K562 (cell line): ENCODE data around the gene HSPB6. TPM values are rescaled to one million over a fixed set of nuclear protein-coding genes. Genes with fewer than 3 reads are reported as not detected.
A peak's percentile ranks its signal among the peaks of the same experiment; 100 is the strongest.

Source experiments
- ATAC-seq: fragments of 200-7000 bp; cut with Tn5 transposase; 3 replicates; pipeline ENCODE4 v1.9.1; 2020; ENCODE audit warnings: moderate library complexity
- BruUV-seq: library from RNA; stranded (reverse); fragments of 400-500 nt; replicated peaks from 2 replicates; lab custom pipeline; 2021; lab: Mats Ljungman, UMichigan
- CTCF ChIA-PET: fragments of 300-600 bp; formaldehyde crosslinking; extraction: SDS; loops from one replicate; lab custom pipeline; 2021; ENCODE audit warnings: low intra/inter-chr PET ratio; lab: Yijun Ruan, JAX
- POLR2A ChIA-PET: fragments of 300-600, 350-650 bp; sonication (Branson Sonifier 250); formaldehyde crosslinking; extraction: SDS; loops from one replicate; lab custom pipeline; 2021; ENCODE audit warnings: antibody characterized with exemption, inconsistent platforms; lab: Yijun Ruan, JAX
- DNase-seq, 4 experiments: peaks; one replicate each; pipeline versions ENCODE4 v3.0.0 to v3.0.0-alpha.2; 2011 to 2018; ENCODE audit warnings: low spot score in 3 of 4, mixed read lengths in 3 of 4; ENCODE audit errors: extremely low read depth in 1 of 4
- FAIRE-seq: peaks from 2 replicates; lab custom pipeline; 2011; peaks lifted over from hg19 to GRCh38; lab: Jason Lieb, UNC
- H2AFZ ChIP-seq: 2 replicates; pipeline ENCODE4 v1.6.0; 2011; ENCODE audit warnings: low read depth, low read length, control low read depth, inconsistent platforms
- H3K27ac ChIP-seq: fragments of 200-600 bp; 3 replicates; pipeline ENCODE4 v1.8.0; 2011; ENCODE audit warnings: low read depth, mild to moderate bottlenecking, control low read depth, inconsistent platforms, low read length, moderate library complexity, mixed read lengths; ENCODE audit errors: extremely low read depth
- H3K27me3 ChIP-seq, 2 experiments: fragments of 300-600 bp in 1 of 2; 2 replicates in 1 of 2; 3 replicates in 1 of 2; pipeline versions ENCODE4 v1.6.0 to v1.8.0; 2011; ENCODE audit warnings: inconsistent platforms in 2 of 2, low read length in 2 of 2, mild to moderate bottlenecking in 1 of 2, mixed read lengths in 1 of 2, moderate library complexity in 1 of 2; ENCODE audit not compliant: control insufficient read depth in 2 of 2, insufficient read depth in 2 of 2
- H3K36me3 ChIP-seq: fragments of 300-600 bp; 3 replicates; pipeline ENCODE4 v1.8.0; 2011; ENCODE audit warnings: mild to moderate bottlenecking, low read length, inconsistent platforms; ENCODE audit not compliant: control insufficient read depth, insufficient read depth
- H3K4me1 ChIP-seq, 2 experiments: fragments of 200-600 bp in 1 of 2; replicated peaks in 1 of 2; 2 replicates in 1 of 2; 3 replicates in 1 of 2; pipeline versions ENCODE4 v1.5.1 to v1.8.0; 2011; ENCODE audit warnings: inconsistent platforms in 2 of 2, low read length in 2 of 2, mild to moderate bottlenecking in 1 of 2, mixed read lengths in 1 of 2, moderate library complexity in 1 of 2; ENCODE audit not compliant: control insufficient read depth in 2 of 2, insufficient read depth in 2 of 2
- H3K4me2 ChIP-seq: 2 replicates; pipeline ENCODE4 v1.6.1; 2011; ENCODE audit warnings: low read length, control low read depth, inconsistent platforms, mixed read lengths; ENCODE audit not compliant: insufficient read depth
- H3K4me3 ChIP-seq: fragments of 200-600 bp; sonication (generic), shearing (Covaris generic); 2 replicates; pipeline ENCODE4 v1.5.1; 2016; ENCODE audit warnings: control low read depth, inconsistent platforms
- H3K79me2 ChIP-seq: fragments of 200-600 bp; 3 replicates; pipeline ENCODE4 v1.8.0; 2011; ENCODE audit warnings: low read length, inconsistent platforms; ENCODE audit not compliant: control insufficient read depth, insufficient read depth
- H3K9ac ChIP-seq, 2 experiments: 2 replicates each; pipeline versions ENCODE4 v1.6.0 to v1.6.1; 2011; ENCODE audit warnings: low read depth in 2 of 2, low read length in 2 of 2, control low read depth in 1 of 2, inconsistent platforms in 1 of 2, mild to moderate bottlenecking in 1 of 2, mixed read lengths in 1 of 2; ENCODE audit not compliant: insufficient read depth in 1 of 2
- H3K9me1 ChIP-seq: one replicate; pipeline ENCODE4 v1.6.0; 2011; ENCODE audit warnings: inconsistent platforms, mild to moderate bottlenecking, low read length, moderate library complexity; ENCODE audit not compliant: control insufficient read depth, insufficient read depth
- H3K9me3 ChIP-seq: replicated peaks from 2 replicates; pipeline ENCODE4 v1.5.1; 2011; ENCODE audit warnings: low read depth, low read length, inconsistent platforms; ENCODE audit not compliant: control insufficient read depth, insufficient read depth
- H4K20me1 ChIP-seq: replicated peaks from 2 replicates; pipeline ENCODE4 v1.6.1; 2011; ENCODE audit warnings: low read length, inconsistent platforms, mixed read lengths; ENCODE audit not compliant: control insufficient read depth, insufficient read depth
- CEBPB ChIP-seq: fragments of 450-650 bp; IDR thresholded peaks from 2 replicates; pipeline ENCODE4 v1.6.1; 2016; ENCODE audit warnings: missing genetic modification characterization, missing compliant biosample characterization
- CHD1 ChIP-seq: fragments of 200-600 bp; sonication (generic); IDR thresholded peaks from one replicate; pipeline ENCODE4 v1.6.1; 2012; ENCODE audit warnings: mild to moderate bottlenecking, moderate library complexity, low read length, inconsistent platforms
- DPF2 ChIP-seq: fragments of 450-650 bp; IDR thresholded peaks from 2 replicates; pipeline ENCODE4 v1.6.1; 2016
- IRF2 ChIP-seq: sonication (generic); formaldehyde crosslinking; IDR thresholded peaks from 2 replicates; pipeline ENCODE4 v1.8.1; 2022; ENCODE audit warnings: mild to moderate bottlenecking, missing genetic modification reagents
- KLF1 ChIP-seq: fragments of 450-650 bp; IDR thresholded peaks from 2 replicates; pipeline ENCODE4 v1.6.1; 2016; ENCODE audit warnings: missing genetic modification characterization, missing compliant biosample characterization
- MEF2D ChIP-seq: conservative IDR thresholded peaks from 2 replicates; pipeline ENCODE4 v1.6.1; 2016; ENCODE audit warnings: low read depth, missing genetic modification characterization, missing compliant biosample characterization
- POLR2AphosphoS5 ChIP-seq: IDR thresholded peaks from 2 replicates; pipeline ENCODE4 v1.6.1; 2011; ENCODE audit warnings: mild to moderate bottlenecking, low read depth, low read length, moderate library complexity; ENCODE audit not compliant: control insufficient read depth, insufficient read depth
- POLR2B ChIP-seq: fragments of 450-650 bp; IDR thresholded peaks from 2 replicates; pipeline ENCODE4 v1.6.1; 2018; ENCODE audit warnings: low read depth; ENCODE audit not compliant: partially characterized antibody
- SMAD4 ChIP-seq: fragments of 250-450 bp; sonication (Bioruptor Pico); conservative IDR thresholded peaks from 2 replicates; pipeline ENCODE4 v1.8.0; 2021; ENCODE audit warnings: inconsistent platforms, mild to moderate bottlenecking, moderate library complexity
- TAF9B ChIP-seq: fragments of 450-650 bp; IDR thresholded peaks from 2 replicates; pipeline ENCODE4 v1.6.1; 2018; ENCODE audit warnings: mild to moderate bottlenecking; ENCODE audit not compliant: partially characterized antibody
- ZBTB7A ChIP-seq: IDR thresholded peaks from 2 replicates; pipeline ENCODE4 v1.6.1; 2011; ENCODE audit warnings: low read depth, mild to moderate bottlenecking, low read length, moderate library complexity, borderline replicate concordance; ENCODE audit not compliant: control insufficient read depth
- ZFX ChIP-seq: sonication (generic); formaldehyde crosslinking; IDR thresholded peaks from 2 replicates; pipeline ENCODE4 v1.8.0; 2022; ENCODE audit warnings: mild to moderate bottlenecking, missing genetic modification reagents, moderate library complexity
- ZKSCAN8 ChIP-seq: fragments of 200-800 bp; sonication (Bioruptor generic); IDR thresholded peaks from 2 replicates; pipeline ENCODE4 v1.6.1; 2016; ENCODE audit warnings: missing genetic modification characterization, missing compliant biosample characterization
- ZZZ3 ChIP-seq: fragments of 450-650 bp; IDR thresholded peaks from 2 replicates; pipeline ENCODE4 v1.6.1; 2016; ENCODE audit warnings: antibody characterized with exemption, mild to moderate bottlenecking, moderate library complexity
- WGBS: fragments of 100-300 bp; shearing (Covaris generic); methylation state at CpG from one replicate; pipeline ENCODE4 v1.1.6; 2016; ENCODE audit warnings: low coverage, mixed read lengths; ENCODE audit not compliant: insufficient coverage; ENCODE audit errors: missing lambda C conversion rate; 5-methylcytosine and 5-hydroxymethylcytosine counted together
- in situ Hi-C: fragments of 300-500 bp; cut with MboI; formaldehyde crosslinking; loops from 4 replicates; pipeline ENCODE4 v1.15.0; 2018; ENCODE audit warnings: inconsistent platforms, mixed read lengths
- intact Hi-C: fragments of 100-400 bp; cut with micrococcal nuclease; formaldehyde crosslinking; loops from 2 replicates; pipeline ENCODE4 v1.14.2; 2022
- polyA plus RNA-seq, 8 experiments: library from polyadenylated mRNA; depleted of rRNA in 4 of 8; stranded (reverse) in 5 of 8; unstranded in 3 of 8; fragments of >200 nt; fragmentation: Nextera tagmentation in 2 of 8; fragmentation: Illumina TruSeq in 1 of 8; extraction: Ambion mirVana in 2 of 8; extraction: Trizol in 1 of 8; gene quantifications; 2 replicates each; pipeline versions ENCODE4 v1.2.1 to v1.2.3, GENCODE V29; 2011 to 2014; ENCODE audit warnings: inconsistent platforms in 1 of 8, missing spikeins in 1 of 8
- total RNA-seq, 7 experiments: library from RNA; depleted of rRNA in 6 of 7; stranded (reverse); fragments of >200 nt in 6 of 7; fragmentation: Illumina TruSeq in 2 of 7; extraction: Trizol in 2 of 7; gene quantifications; 2 replicates each; pipeline versions ENCODE4 v1.2.1 to v1.2.3, GENCODE V29; 2011 to 2021; ENCODE audit warnings: low replicate concordance in 1 of 7
- TF ChIP-seq, protein P1 (sequence below): sonication (generic); formaldehyde crosslinking; IDR thresholded peaks from 2 replicates; pipeline ENCODE4 v1.8.0; 2022; ENCODE audit warnings: missing genetic modification reagents, mild to moderate bottlenecking, moderate library complexity, borderline replicate concordance
- TF ChIP-seq, protein P2 (sequence below): sonication (generic); formaldehyde crosslinking; IDR thresholded peaks from 2 replicates; pipeline ENCODE4 v1.8.0; 2022; ENCODE audit warnings: mild to moderate bottlenecking, missing genetic modification reagents
- TF ChIP-seq, protein P3 (sequence below), 2 experiments: IDR thresholded peaks; 2 replicates each; pipeline ENCODE4 v1.6.1; 2012; ENCODE audit warnings: improper control_type of control experiment in 2 of 2, low read depth in 2 of 2, low read length in 2 of 2, borderline replicate concordance in 1 of 2

The HSPB6 gene
- total and polyA plus RNA-seq, 9 of the 15 experiments (the other 6 are each of a cell fraction or from before 2014, with no cell fraction given) = 0.55 TPM; not detected in 8

DNA sequence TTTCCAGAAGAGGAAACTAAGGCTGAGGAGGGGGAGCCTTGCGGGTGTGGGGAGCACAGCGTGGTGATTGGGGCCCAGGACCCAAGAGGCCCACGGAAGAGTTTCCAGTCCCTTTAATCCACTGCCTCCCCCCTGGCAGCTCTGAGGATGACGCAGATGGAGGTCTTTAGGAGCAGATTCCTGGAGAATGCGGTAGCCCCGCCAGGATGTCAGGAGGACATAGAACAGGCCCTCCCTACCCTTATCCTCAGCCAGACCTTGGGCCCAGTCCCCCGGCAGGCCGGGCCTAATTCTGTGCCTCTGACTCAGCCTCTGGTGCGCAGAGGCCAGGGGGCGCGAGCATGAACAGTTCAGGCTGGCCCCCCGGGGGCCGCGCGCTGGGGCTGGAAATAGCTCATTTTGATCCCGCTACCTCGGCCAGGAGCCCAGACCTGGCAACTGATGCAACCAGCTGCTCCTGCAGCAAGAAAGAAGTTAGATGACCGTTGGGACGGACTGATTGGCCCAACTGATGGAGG, 461 bp upstream of the HSPB6 start:
- Histone ChIP-seq H2AFZ (peak overlapping the region; percentile 56), H3K4me2 (peak overlapping the region; percentile 67), H3K36me3 (peaks cover 39% of the 10 kb centered on the region; the same call in 2 of the 3 replicates), H3K9me1 (no peaks in the 10 kb centered on the region), H3K9me3 (no peaks in the 10 kb centered on the region; the same call in 1 of the 2 replicates), H3K27ac (peak overlapping the region; percentile 83), H4K20me1 (no peaks in the 10 kb centered on the region; the same call in 1 of the 2 replicates), H3K27me3 (no peaks in the 10 kb centered on the region), H3K79me2 (peaks cover 17% of the 10 kb centered on the region), H3K4me1 (peaks cover 13 to 37% of the 10 kb centered on the region in 2 experiments), H3K4me3 (peak overlapping the region; percentile 80), H3K9ac (peak overlapping the region; percentile 73 to 93)
- TSS peak; percentile 97 for BruUV-seq
- CTCF ChIA-PET = no interaction called here
- 6% methylated on average over 15 of the region's 19 CpGs for WGBS
- ATAC-seq (peak; percentile 66), DNase-seq (peak; percentile 46 to 75 (median 52)), FAIRE-seq (no peak)
- intact Hi-C loops (no loop called here), in situ Hi-C loops (no loop called here)
- POLR2A ChIA-PET = interaction anchor here (0.6 to 2.2 kb wide), 4 partner anchors 10 to 17 kb away, joined by 3 to 12 read pairs (median 3); partner anchors contain the start of genes LIN37, PSENEN and U2AF1L4
- TF ChIP-seq, protein P1, sequence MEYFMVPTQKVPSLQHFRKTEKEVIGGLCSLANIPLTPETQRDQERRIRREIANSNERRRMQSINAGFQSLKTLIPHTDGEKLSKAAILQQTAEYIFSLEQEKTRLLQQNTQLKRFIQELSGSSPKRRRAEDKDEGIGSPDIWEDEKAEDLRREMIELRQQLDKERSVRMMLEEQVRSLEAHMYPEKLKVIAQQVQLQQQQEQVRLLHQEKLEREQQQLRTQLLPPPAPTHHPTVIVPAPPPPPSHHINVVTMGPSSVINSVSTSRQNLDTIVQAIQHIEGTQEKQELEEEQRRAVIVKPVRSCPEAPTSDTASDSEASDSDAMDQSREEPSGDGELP = 0 out of 2 replicates have a peak, but pooled peaks have one; percentile 10
- TF ChIP-seq POLR2AphosphoS5 (0 out of 2 replicates have a peak, but pooled peaks have one; percentile 13), ZZZ3 (peak; percentile 74), SMAD4 (0 out of 2 replicates have a peak, but pooled peaks have one; percentile 44), KLF1 (no peak), ZFX (CRISPR knock-in tag) (peak; percentile 74), CEBPB (tag) (0 out of 2 replicates have a peak, but pooled peaks have one; percentile 13), IRF2 (CRISPR knock-in tag) (no peak), CHD1 (peak; percentile 33), POLR2B (peak; percentile 18), MEF2D (tag) (0 out of 2 replicates have a peak, but pooled peaks have one; percentile 34), ZKSCAN8 (CRISPR knock-in tag) (peak; percentile 59; the same call in 1 of the 2 replicates), TAF9B (peak; percentile 33), ZBTB7A (peak; percentile 90), DPF2 (peak; percentile 35)
- TF ChIP-seq, protein P2, sequence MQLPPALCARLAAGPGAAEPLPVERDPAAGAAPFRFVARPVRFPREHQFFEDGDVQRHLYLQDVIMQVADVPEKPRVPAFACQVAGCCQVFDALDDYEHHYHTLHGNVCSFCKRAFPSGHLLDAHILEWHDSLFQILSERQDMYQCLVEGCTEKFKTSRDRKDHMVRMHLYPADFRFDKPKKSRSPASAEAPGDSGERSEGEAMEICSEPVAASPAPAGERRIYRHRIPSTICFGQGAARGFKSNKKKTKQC (CRISPR knock-in tag) = 0 out of 2 replicates have a peak, but pooled peaks have one; percentile 41
- TF ChIP-seq, protein P3, sequence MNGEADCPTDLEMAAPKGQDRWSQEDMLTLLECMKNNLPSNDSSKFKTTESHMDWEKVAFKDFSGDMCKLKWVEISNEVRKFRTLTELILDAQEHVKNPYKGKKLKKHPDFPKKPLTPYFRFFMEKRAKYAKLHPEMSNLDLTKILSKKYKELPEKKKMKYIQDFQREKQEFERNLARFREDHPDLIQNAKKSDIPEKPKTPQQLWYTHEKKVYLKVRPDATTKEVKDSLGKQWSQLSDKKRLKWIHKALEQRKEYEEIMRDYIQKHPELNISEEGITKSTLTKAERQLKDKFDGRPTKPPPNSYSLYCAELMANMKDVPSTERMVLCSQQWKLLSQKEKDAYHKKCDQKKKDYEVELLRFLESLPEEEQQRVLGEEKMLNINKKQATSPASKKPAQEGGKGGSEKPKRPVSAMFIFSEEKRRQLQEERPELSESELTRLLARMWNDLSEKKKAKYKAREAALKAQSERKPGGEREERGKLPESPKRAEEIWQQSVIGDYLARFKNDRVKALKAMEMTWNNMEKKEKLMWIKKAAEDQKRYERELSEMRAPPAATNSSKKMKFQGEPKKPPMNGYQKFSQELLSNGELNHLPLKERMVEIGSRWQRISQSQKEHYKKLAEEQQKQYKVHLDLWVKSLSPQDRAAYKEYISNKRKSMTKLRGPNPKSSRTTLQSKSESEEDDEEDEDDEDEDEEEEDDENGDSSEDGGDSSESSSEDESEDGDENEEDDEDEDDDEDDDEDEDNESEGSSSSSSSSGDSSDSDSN (IDR thresholded peaks at IDR 0.05; ENCODE audit: borderline replicate concordance in 1 of 2, low read depth in 2 of 2, low read length in 2 of 2) = 0 out of 4 replicates have a peak, but pooled peaks of 1 of the 2 experiments have one; percentile 38
